HepG2 (cell line): ENCODE measurements around the gene ARHGEF10L. TPM values are rescaled to one million over a fixed set of nuclear protein-coding genes. Genes with fewer than 3 reads are reported as not detected.

Experiments used
- ATAC-seq: fragments of 200-7000 bp; cut with Tn5 transposase; 3 replicates; pipeline ENCODE4 v1.9.1; 2020; ENCODE audit warnings: mild to moderate bottlenecking, moderate library complexity
- BruUV-seq: library from RNA; stranded (reverse); fragments of 400-500 nt; replicated peaks from 2 replicates; lab custom pipeline; 2021; lab: Mats Ljungman, UMichigan
- CTCF ChIA-PET: fragments of 300-600 bp; formaldehyde crosslinking; extraction: SDS; loops from one replicate; lab custom pipeline; 2021; ENCODE audit warnings: low total read pairs, inconsistent platforms, low intra/inter-chr PET ratio; lab: Yijun Ruan, JAX
- POLR2A ChIA-PET: fragments of 350-600 bp; sonication (Branson Sonifier 250); formaldehyde crosslinking; loops from one replicate; lab custom pipeline; 2020; ENCODE audit warnings: antibody characterized with exemption, inconsistent platforms; lab: Yijun Ruan, JAX
- DNase-seq: peaks from one replicate; pipeline ENCODE4 v3.0.0-alpha.2; 2015; ENCODE audit warnings: low spot score
- FAIRE-seq: peaks from 3 replicates; lab custom pipeline; 2011; peaks lifted over from hg19 to GRCh38; lab: Jason Lieb, UNC
- H2AFZ ChIP-seq: one replicate; pipeline ENCODE4 v1.6.1; 2011; ENCODE audit warnings: low read length, inconsistent platforms
- H3K27ac ChIP-seq: fragments of 300-600 bp; 3 replicates; pipeline ENCODE4 v1.8.0; 2011; ENCODE audit warnings: mixed run types, mild to moderate bottlenecking, mixed read lengths, low read length, inconsistent platforms; ENCODE audit not compliant: insufficient read depth; ENCODE audit errors: extremely low read length
- H3K27me3 ChIP-seq, 2 experiments: fragments of 200-600 bp in 1 of 2; 2 replicates in 1 of 2; 3 replicates in 1 of 2; pipeline versions ENCODE4 v1.6.0 to v1.8.0; 2011; ENCODE audit warnings: low read length in 2 of 2, mild to moderate bottlenecking in 2 of 2, moderate library complexity in 2 of 2, inconsistent platforms in 1 of 2; ENCODE audit not compliant: insufficient read depth in 2 of 2, control insufficient read depth in 1 of 2
- H3K36me3 ChIP-seq, 2 experiments: fragments of 200-600 bp in 1 of 2; replicated peaks in 1 of 2; 2 replicates in 1 of 2; 3 replicates in 1 of 2; pipeline versions ENCODE4 v1.5.1 to v1.8.0; 2011; ENCODE audit warnings: low read length in 2 of 2, inconsistent platforms in 1 of 2; ENCODE audit not compliant: insufficient read depth in 2 of 2, control insufficient read depth in 1 of 2
- H3K4me1 ChIP-seq: 2 replicates; pipeline ENCODE4 v1.5.1; 2012; ENCODE audit warnings: low read length, inconsistent platforms; ENCODE audit not compliant: insufficient read depth
- H3K4me2 ChIP-seq: 2 replicates; pipeline ENCODE4 v1.6.0; 2011; ENCODE audit warnings: low read depth, low read length, inconsistent platforms
- H3K4me3 ChIP-seq, 3 experiments: fragments of 200-600 bp in 1 of 3; sonication (generic), shearing (Covaris generic) in 1 of 3; replicated peaks in 1 of 3; 2 replicates each; pipeline ENCODE4 v1.5.1; 2011 to 2016; ENCODE audit warnings: low read length in 3 of 3, inconsistent platforms in 2 of 3, low read depth in 2 of 3, mild to moderate bottlenecking in 2 of 3, control low read depth in 1 of 3, mixed read lengths in 1 of 3; ENCODE audit not compliant: insufficient read depth in 1 of 3
- H3K79me2 ChIP-seq: one replicate; pipeline ENCODE4 v1.6.1; 2011; ENCODE audit warnings: low read length, inconsistent platforms; ENCODE audit not compliant: insufficient read depth
- H3K9ac ChIP-seq: 2 replicates; pipeline ENCODE4 v1.6.0; 2011; ENCODE audit warnings: mild to moderate bottlenecking, low read depth, low read length, inconsistent platforms; ENCODE audit not compliant: insufficient read depth
- H3K9me3 ChIP-seq: 2 replicates; pipeline ENCODE4 v1.5.1; 2012; ENCODE audit warnings: mild to moderate bottlenecking, low read length
- H4K20me1 ChIP-seq: 2 replicates; pipeline ENCODE4 v1.6.0; 2011; ENCODE audit warnings: inconsistent platforms, mild to moderate bottlenecking, low read length, moderate library complexity; ENCODE audit not compliant: insufficient read depth
- FOXO4 ChIP-seq: sonication (generic); formaldehyde crosslinking; conservative IDR thresholded peaks from 2 replicates; pipeline ENCODE4 v1.8.1; 2023; ENCODE audit warnings: missing genetic modification reagents
- PREB ChIP-seq: sonication (generic); formaldehyde crosslinking; IDR thresholded peaks from 2 replicates; pipeline ENCODE4 v1.4.0; 2020; ENCODE audit warnings: missing genetic modification reagents
- RFXANK ChIP-seq: IDR thresholded peaks from 2 replicates; pipeline ENCODE4 v1.6.1; 2016
- SIN3B ChIP-seq: fragments of 150-350 bp; IDR thresholded peaks from 2 replicates; pipeline ENCODE4 v1.6.1; 2014; ENCODE audit warnings: low read length
- TAF15 ChIP-seq: fragments of 200-400 bp; formaldehyde crosslinking; IDR thresholded peaks from one replicate; pipeline ENCODE4 v1.6.1; 2018; ENCODE audit warnings: mild to moderate bottlenecking, low read depth, low read length; ENCODE audit not compliant: poor library complexity, severe bottlenecking
- TEAD2 ChIP-seq: sonication (generic); formaldehyde crosslinking; IDR thresholded peaks from 2 replicates; pipeline ENCODE4 v1.9.0; 2021; ENCODE audit warnings: missing genetic modification reagents
- TFE3 ChIP-seq: IDR thresholded peaks from 2 replicates; pipeline ENCODE4 v1.6.1; 2016
- ZNF281 ChIP-seq: sonication (generic); formaldehyde crosslinking; IDR thresholded peaks from 2 replicates; pipeline ENCODE4 v1.4.0; 2020; ENCODE audit warnings: missing genetic modification reagents, borderline replicate concordance
- ZNF329 ChIP-seq: sonication (generic); formaldehyde crosslinking; IDR thresholded peaks from 2 replicates; pipeline ENCODE4 v1.9.0; 2021; ENCODE audit warnings: low read depth, mild to moderate bottlenecking, missing genetic modification reagents
- ZNF672 ChIP-seq: sonication (generic); formaldehyde crosslinking; IDR thresholded peaks from 2 replicates; pipeline ENCODE4 v1.8.1; 2022; ENCODE audit warnings: missing genetic modification reagents
- ZNF747 ChIP-seq: sonication (generic); formaldehyde crosslinking; IDR thresholded peaks from 2 replicates; pipeline ENCODE4 v1.8.1; 2023; ENCODE audit warnings: missing genetic modification reagents, mild to moderate bottlenecking, borderline replicate concordance
- ZNF816 ChIP-seq: sonication (generic); formaldehyde crosslinking; IDR thresholded peaks from 2 replicates; pipeline ENCODE4 v1.8.0; 2022; ENCODE audit warnings: missing genetic modification reagents, mild to moderate bottlenecking, borderline replicate concordance
- WGBS: methylation state at CpG from one replicate; pipeline ENCODE4 v1.1.6; 2017; ENCODE audit warnings: low lambda C conversion rate; 5-methylcytosine and 5-hydroxymethylcytosine counted together
- in situ Hi-C: cut with HindIII; loops from 2 replicates; pipeline ENCODE4 v1.10.0; 2017; ENCODE audit warnings: low pct_unique_long_range_greater_than_20kb; ENCODE audit not compliant: extremely low pct_ligation_motif_present
- intact Hi-C: fragments of 100-400 bp; cut with micrococcal nuclease; formaldehyde crosslinking; loops from one replicate; pipeline ENCODE4 v1.10.0; 2022; ENCODE audit not compliant: unreplicated experiment
- polyA plus RNA-seq, 8 experiments: library from polyadenylated mRNA; depleted of rRNA in 3 of 8; stranded (reverse) in 7 of 8; unstranded in 1 of 8; fragments of >200 nt; fragmentation: Illumina TruSeq in 4 of 8; extraction: Trizol in 4 of 8; gene quantifications; 2 replicates each; pipeline versions ENCODE4 v1.2.1 to v1.2.3, GENCODE V29; 2011 to 2016; ENCODE audit warnings: low read depth in 4 of 8, missing spikeins in 1 of 8, mixed read lengths in 1 of 8; ENCODE audit not compliant: insufficient read depth in 1 of 8
- total RNA-seq, 5 experiments: library from RNA; depleted of rRNA; stranded (reverse); fragments of >200 nt; fragmentation: Illumina TruSeq; extraction: Trizol; gene quantifications; 2 replicates each; pipeline ENCODE4 v1.2.3, GENCODE V29; 2016; ENCODE audit warnings: low read depth in 1 of 5

ARHGEF10L gene
- total and polyA plus RNA-seq, 2 of the 13 experiments (the other 11 are each of a cell fraction or from before 2014, with no cell fraction given) = 46.5 to 78.3 TPM

- 73% methylated on average over 7 of the region's 7 CpGs for WGBS
- peaks cover 31% of the 10 kb centered on the region for H3K4me1 ChIP-seq
- FAIRE-seq (no peak), DNase-seq (no peak), ATAC-seq (no peak)
- CTCF ChIA-PET = no interaction called here
- H3K4me3 ChIP-seq = no peak overlapping the region
- H3K9ac ChIP-seq = no peak overlapping the region
- no peak overlapping the region for H3K4me2 ChIP-seq
- H3K9me3 ChIP-seq = no peaks in the 10 kb centered on the region
- H2AFZ ChIP-seq = no peak overlapping the region
- POLR2A ChIA-PET = no interaction called here
- no peak for TF ChIP-seq FOXO4 (CRISPR knock-in tag)
- no peak for TF ChIP-seq ZNF816
- no peak for TF ChIP-seq ZNF672 (CRISPR knock-in tag)
- TF ChIP-seq SIN3B = no peak
- TF ChIP-seq ZNF747 (CRISPR knock-in tag) = no peak
- no peak for TF ChIP-seq TAF15
- no peaks in the 10 kb centered on the region for H4K20me1 ChIP-seq
- intact Hi-C loops = no loop called here
- no TSS peak for BruUV-seq
- H3K36me3 ChIP-seq = no peaks in the 10 kb centered on the region
- in situ Hi-C loops = no loop called here
- H3K79me2 ChIP-seq = no peaks in the 10 kb centered on the region
- H3K27ac ChIP-seq = no peak overlapping the region
- no peaks in the 10 kb centered on the region for H3K27me3 ChIP-seq
Observed at GRCh38 chr1:17557986-17558385, 18.5 kb downstream of the ARHGEF10L start.

- no peak for FAIRE-seq
- CTCF ChIA-PET = no interaction called here
- POLR2A ChIA-PET = interaction anchor here (1.4 kb wide), 1 partner anchor 22 kb away, joined by 5 read pairs; no protein-coding TSS in a partner anchor
- WGBS = 41% methylated on average over 3 of the region's 3 CpGs
- Histone ChIP-seq H3K9me3 (no peaks in the 10 kb centered on the region), H3K9ac (no peak overlapping the region), H3K79me2 (no peaks in the 10 kb centered on the region), H3K4me2 (no peak overlapping the region), H4K20me1 (no peaks in the 10 kb centered on the region), H3K27me3 (no peaks in the 10 kb centered on the region), H3K4me1 (peaks cover 33% of the 10 kb centered on the region), H2AFZ (no peak overlapping the region), H3K36me3 (no peaks in the 10 kb centered on the region), H3K27ac (no peak overlapping the region), H3K4me3 (no peak overlapping the region)
- in situ Hi-C loops = no loop called here
- no peak for ATAC-seq
- no TSS peak for BruUV-seq
- no peak for DNase-seq
- intact Hi-C loops = no loop called here
- TF ChIP-seq TEAD2 (CRISPR knock-in tag) (no peak), ZNF281 (CRISPR knock-in tag) (no peak), ZNF329 (CRISPR knock-in tag) (no peak), TFE3 (CRISPR knock-in tag) (no peak), RFXANK (CRISPR knock-in tag) (no peak), PREB (no peak)
Observed at GRCh38 chr1:17558541-17558940, 19.0 kb downstream of the ARHGEF10L start.
